ENCODE results near the gene AKT1S1. TPM values are rescaled to one million over a fixed set of nuclear protein-coding genes. Genes with fewer than 3 reads are reported as not detected.

Gene AKT1S1
- total RNA-seq, 1 donor from 2014 or later, result 29.4 TPM

DNA sequence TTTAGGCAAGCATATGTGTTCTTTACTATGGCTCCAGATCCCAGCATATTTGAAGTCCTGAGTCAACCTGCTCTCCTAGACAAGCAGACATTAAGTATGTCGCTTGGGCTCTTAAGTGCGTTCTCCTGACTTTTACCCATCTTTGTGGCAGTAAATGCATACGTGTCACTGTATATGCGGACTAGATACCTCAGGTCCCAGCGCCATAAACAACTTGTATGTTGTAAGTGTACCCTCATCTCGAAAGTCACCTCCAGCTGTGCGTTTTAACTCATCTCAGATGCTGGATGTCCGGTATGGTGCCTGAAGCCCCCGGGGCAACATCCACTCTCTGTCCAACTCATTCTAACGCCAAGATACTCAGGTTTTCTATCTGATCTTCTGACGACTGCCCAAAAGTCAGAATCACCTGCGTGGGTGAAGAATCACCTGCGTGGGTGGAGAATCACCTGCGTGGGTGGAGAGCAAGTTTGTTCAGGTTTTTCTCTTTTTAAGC lies 24.5 kb downstream of the AKT1S1 start:
- Histone ChIP-seq H3K36me3 (peaks cover 22% of the 10 kb centered on the region), H3K9me3 (peaks cover 4% of the 10 kb centered on the region), H3K4me1 (peaks cover 27% of the 10 kb centered on the region), H3K27ac (no peak overlapping the region), H3K4me3 (peak overlapping the region; percentile 96), H3K27me3 (no peaks in the 10 kb centered on the region)
- ATAC-seq, result no peak
- no peak for TF ChIP-seq CTCF (IDR thresholded peaks at IDR 0.05)
- intact Hi-C loops (cut with DNase I), result no loop called here
- no peak for DNase-seq

GRCh38 chr19:49851456-49852259 lies 25.5 kb downstream of the AKT1S1 start:
- TF ChIP-seq CTCF (IDR thresholded peaks at IDR 0.05), result no peak
- Histone ChIP-seq H3K27me3 (no peaks in the 10 kb centered on the region), H3K27ac (peak overlapping the region; percentile 99), H3K4me3 (peak overlapping the region; percentile 96), H3K36me3 (peaks cover 12% of the 10 kb centered on the region), H3K9me3 (peaks cover 4% of the 10 kb centered on the region), H3K4me1 (peaks cover 27% of the 10 kb centered on the region)
- ATAC-seq, result no peak
- intact Hi-C loops (cut with DNase I), result no loop called here
- no peak for DNase-seq

GRCh38 chr19:49850487-49851342 lies 26.4 kb downstream of the AKT1S1 start, which contains the start of gene PTOV1:
Gene PTOV1, plus strand, starts transcription at chr19:49851159.
- ATAC-seq, result peak; percentile 95
- intact Hi-C loops (cut with DNase I), result no loop called here

DNA sequence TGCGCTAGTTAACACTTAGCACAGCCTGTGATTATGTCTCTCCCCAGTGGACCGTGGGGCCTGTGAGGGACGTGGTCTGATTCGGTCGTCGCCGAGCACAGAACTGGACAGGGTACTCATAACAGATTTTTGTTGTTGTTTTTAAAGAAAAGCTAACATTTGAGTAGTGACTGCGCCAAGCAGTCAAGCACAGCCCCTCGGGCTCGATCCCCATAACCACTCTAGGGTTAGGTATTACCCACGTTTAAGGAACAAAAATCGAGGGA lies 27.0 kb downstream of the AKT1S1 start:
- intact Hi-C loops (cut with DNase I), result no loop called here
- DNase-seq, result no peak
- H3K4me3 ChIP-seq, result peak overlapping the region; percentile 96

More at GRCh38 chr19:49850487-49851342, 26.4 kb downstream of the AKT1S1 start, which contains the start of gene PTOV1:
- DNase-seq, result peak; percentile 95
- peak within 1 kb of the TSS; percentile 99 for H3K27ac ChIP-seq
- no peak for TF ChIP-seq CTCF (IDR thresholded peaks at IDR 0.05)
- no peaks in the 10 kb centered on the region for H3K27me3 ChIP-seq
- H3K36me3 ChIP-seq, result peaks cover 12% of the 10 kb centered on the region
- H3K4me1 ChIP-seq, result peaks cover 27% of the 10 kb centered on the region
- peak within 1 kb of the TSS; percentile 96 for H3K4me3 ChIP-seq
- H3K9me3 ChIP-seq, result peaks cover 4% of the 10 kb centered on the region

More for the DNA sequence above, 27.0 kb downstream of the AKT1S1 start:
- H3K4me1 ChIP-seq, result peaks cover 27% of the 10 kb centered on the region
- peaks cover 4% of the 10 kb centered on the region for H3K9me3 ChIP-seq
- no peaks in the 10 kb centered on the region for H3K27me3 ChIP-seq
- H3K27ac ChIP-seq, result peak overlapping the region; percentile 99
- H3K36me3 ChIP-seq, result peaks cover 9% of the 10 kb centered on the region
- no peak for ATAC-seq
- TF ChIP-seq CTCF (IDR thresholded peaks at IDR 0.05), result no peak
